Thoracic aorta (tissue), 2 donors: ENCODE measurements around the gene ZBTB7A. TPM values are rescaled to one million over a fixed set of nuclear protein-coding genes. Genes with fewer than 3 reads are reported as not detected.
A peak's percentile ranks its signal among the peaks of the same experiment; 100 is the strongest.

ENCODE experiments used
- ATAC-seq: fragments of 150-250 bp; one replicate; pipeline ENCODE4 v1.8.0; 2017; ENCODE audit warnings: low read depth; ENCODE audit not compliant: insufficient number of reproducible peaks, low FRiP score
- DNase-seq: peaks from one replicate; pipeline ENCODE4 v3.0.0-alpha.2; 2020; ENCODE audit warnings: low spot score
- H3K27ac ChIP-seq, 2 donors: fragments of 200-600 bp; sonication (generic); 1 replicate in 1 of 2; 2 replicates in 1 of 2; pipeline ENCODE4 v1.5.1; 2016; ENCODE audit warnings: mild to moderate bottlenecking in 2 of 2, moderate library complexity in 2 of 2
- H3K27me3 ChIP-seq: fragments of 200-600 bp; sonication (generic); replicated peaks from 2 replicates; pipeline ENCODE4 v1.6.0; 2016; ENCODE audit warnings: mild to moderate bottlenecking; ENCODE audit not compliant: insufficient read depth
- H3K36me3 ChIP-seq: fragments of 200-600 bp; sonication (generic); one replicate; pipeline ENCODE4 v1.5.1; 2016
- H3K4me1 ChIP-seq, 2 donors: fragments of 200-600 bp; sonication (generic); 1 replicate in 1 of 2; 2 replicates in 1 of 2; pipeline versions ENCODE4 v1.5.1 to v1.6.0; 2016; ENCODE audit warnings: low read depth in 2 of 2, mild to moderate bottlenecking in 1 of 2; ENCODE audit not compliant: control insufficient read depth in 1 of 2
- H3K4me3 ChIP-seq: fragments of 200-600 bp; sonication (generic); 2 replicates; pipeline ENCODE4 v1.5.1; 2016; ENCODE audit warnings: mild to moderate bottlenecking
- H3K9me3 ChIP-seq: fragments of 200-600 bp; sonication (generic); 2 replicates; pipeline ENCODE4 v1.5.1; 2016
- CTCF ChIP-seq: fragments of 200-600 bp; sonication (generic); IDR thresholded peaks from one replicate; pipeline ENCODE4 v1.5.1; 2019; ENCODE audit warnings: antibody characterized with exemption
- total RNA-seq, 2 donors: library from RNA; depleted of rRNA; stranded (reverse); fragments of >200 nt; gene quantifications; one replicate each; pipeline versions ENCODE4 v1.1.0 to v1.2.3, GENCODE V29; 2016

Gene ZBTB7A
- total RNA-seq, 2 donors from 2014 or later = 85.1 to 91.9 TPM

DNA sequence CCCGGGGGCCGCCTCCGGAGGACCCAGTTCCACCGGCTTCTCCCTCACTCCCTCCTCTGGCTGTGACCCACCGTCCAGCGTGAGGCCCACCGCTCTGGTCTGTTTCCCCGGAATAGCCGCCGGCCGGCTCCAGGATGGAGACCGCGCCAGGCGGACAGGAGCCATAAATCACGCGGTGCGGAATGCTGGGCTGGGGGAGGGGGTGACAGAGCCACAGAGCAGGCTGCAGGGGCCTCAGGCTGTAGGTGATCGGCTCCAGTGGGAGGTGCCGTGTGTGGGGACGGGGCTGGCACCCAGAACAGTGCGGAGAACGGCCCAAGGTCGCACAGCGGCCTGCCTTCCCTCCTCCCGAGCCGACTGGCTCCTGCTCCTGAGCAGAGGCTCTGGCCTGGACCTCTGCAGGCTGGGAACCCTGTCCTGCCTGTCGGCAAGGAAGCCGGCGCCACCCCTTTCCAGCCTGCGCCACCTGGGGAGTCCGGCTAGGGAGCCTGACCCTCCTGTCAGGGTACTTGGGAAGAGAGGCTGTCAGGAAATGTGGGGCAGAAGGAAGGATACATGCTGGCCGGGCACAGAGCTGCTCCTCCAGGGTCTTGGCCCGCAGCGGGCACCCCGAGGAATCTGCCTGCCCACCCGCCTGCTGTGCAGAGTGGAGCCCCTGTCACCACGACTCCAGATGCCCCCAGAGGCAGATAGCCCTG is 50.8 kb downstream of the ZBTB7A start:
- Histone ChIP-seq H3K27me3 (no peaks in the 10 kb centered on the region), H3K9me3 (no peaks in the 10 kb centered on the region), H3K4me1 (peaks cover 7 to 47% of the 10 kb centered on the region in 2 donors), H3K27ac (peak overlapping the region; percentile 39 to 53), H3K36me3 (peaks cover 11% of the 10 kb centered on the region), H3K4me3 (peak overlapping the region; percentile 50)
- no peak for DNase-seq
- ATAC-seq = no peak
- TF ChIP-seq CTCF = no peak

GRCh38 chr19:4014541-4015491 is 51.9 kb downstream of the ZBTB7A start:
- ATAC-seq = no peak
- no peak for TF ChIP-seq CTCF
- Histone ChIP-seq H3K36me3 (peaks cover 11% of the 10 kb centered on the region), H3K9me3 (no peaks in the 10 kb centered on the region), H3K27ac (peak overlapping the region; percentile 47 to 53), H3K4me3 (peak overlapping the region; percentile 50), H3K27me3 (no peaks in the 10 kb centered on the region), H3K4me1 (peaks cover 17 to 51% of the 10 kb centered on the region in 2 donors)
- DNase-seq = no peak

GRCh38 chr19:4013886-4014540 is 52.7 kb downstream of the ZBTB7A start:
- no peak overlapping the region for H3K27ac ChIP-seq
- H3K9me3 ChIP-seq = no peaks in the 10 kb centered on the region
- TF ChIP-seq CTCF = no peak
- DNase-seq = no peak
- H3K4me1 ChIP-seq = peaks cover 25 to 51% of the 10 kb centered on the region in 2 donors
- H3K36me3 ChIP-seq = peaks cover 11% of the 10 kb centered on the region
- H3K4me3 ChIP-seq = no peak overlapping the region
- H3K27me3 ChIP-seq = no peaks in the 10 kb centered on the region
- ATAC-seq = no peak

GRCh38 chr19:4012975-4013634 is 53.6 kb downstream of the ZBTB7A start:
- no peak for ATAC-seq

More at GRCh38 chr19:4012975-4013634, 53.6 kb downstream of the ZBTB7A start:
- no peak overlapping the region for H3K4me3 ChIP-seq
- H3K27me3 ChIP-seq = no peaks in the 10 kb centered on the region
- DNase-seq = no peak
- H3K27ac ChIP-seq = no peak overlapping the region
- no peaks in the 10 kb centered on the region for H3K9me3 ChIP-seq
- peaks cover 11% of the 10 kb centered on the region for H3K36me3 ChIP-seq
- peaks cover 33 to 59% of the 10 kb centered on the region in 2 donors for H3K4me1 ChIP-seq
- no peak for TF ChIP-seq CTCF
